ENCODE measurements around the gene PPP1R16B.
A peak's percentile ranks its signal among the peaks of the same experiment; 100 is the strongest.

PPP1R16B gene

DNA sequence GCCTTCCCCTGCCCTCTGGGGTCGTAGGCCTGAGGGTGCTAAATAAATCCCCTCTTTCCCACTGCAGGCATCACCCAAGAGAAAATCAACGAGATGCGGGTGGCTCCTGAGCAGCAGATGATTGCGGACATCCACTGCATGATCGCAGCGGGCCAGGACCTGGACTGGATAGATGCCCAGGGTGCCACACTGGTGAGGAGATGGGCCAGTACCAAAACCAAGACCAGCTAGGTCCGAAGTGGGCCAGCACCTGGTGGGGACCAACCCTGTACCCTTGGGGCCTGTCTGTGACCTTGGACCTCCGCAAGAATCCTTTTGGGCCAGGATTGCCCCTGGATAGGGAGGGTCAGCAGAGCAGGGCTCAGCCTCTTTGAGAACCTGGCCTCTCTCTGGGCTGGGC, 97.1 kb downstream of the PPP1R16B start:
- no peak for DNase-seq

DNA sequence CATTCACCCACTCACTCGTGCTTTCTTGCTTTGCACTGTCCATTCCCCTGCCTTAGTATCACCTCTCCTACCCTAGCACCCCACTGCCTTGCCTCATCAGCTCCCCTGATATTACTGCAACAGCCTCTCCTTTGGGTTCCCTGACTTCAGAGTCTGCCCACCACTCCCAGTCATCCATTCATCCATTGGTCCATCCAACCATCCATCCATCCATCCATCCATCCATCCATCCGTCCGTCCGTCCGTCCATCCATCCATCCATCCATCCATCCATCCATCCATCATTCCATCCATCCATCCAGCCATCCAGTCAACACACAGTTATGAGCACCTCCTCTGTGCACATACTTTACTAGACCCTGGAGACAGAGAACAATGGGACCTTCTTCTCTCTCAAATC, 97.8 kb downstream of the PPP1R16B start:
- DNase-seq, result no peak

DNA sequence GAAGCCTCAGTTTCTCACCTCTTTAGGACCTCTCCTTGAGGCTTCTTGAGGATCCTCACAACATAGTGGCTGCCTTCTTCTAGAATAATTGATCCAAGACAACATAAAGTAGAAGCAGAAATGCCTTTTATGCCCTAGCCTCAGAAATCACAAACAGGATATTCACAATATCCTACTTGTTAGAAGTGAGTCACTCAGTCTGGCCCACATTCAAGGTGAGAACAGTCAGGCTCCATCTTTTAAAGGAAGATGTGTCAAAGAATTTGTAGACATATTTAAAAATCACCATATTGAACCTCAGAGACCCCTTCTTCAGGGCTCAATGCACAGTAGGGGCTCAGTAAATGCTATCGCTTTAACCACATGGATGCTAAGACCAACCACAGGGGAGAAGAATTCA, 99.9 kb downstream of the PPP1R16B start:
- DNase-seq, result no peak

DNA sequence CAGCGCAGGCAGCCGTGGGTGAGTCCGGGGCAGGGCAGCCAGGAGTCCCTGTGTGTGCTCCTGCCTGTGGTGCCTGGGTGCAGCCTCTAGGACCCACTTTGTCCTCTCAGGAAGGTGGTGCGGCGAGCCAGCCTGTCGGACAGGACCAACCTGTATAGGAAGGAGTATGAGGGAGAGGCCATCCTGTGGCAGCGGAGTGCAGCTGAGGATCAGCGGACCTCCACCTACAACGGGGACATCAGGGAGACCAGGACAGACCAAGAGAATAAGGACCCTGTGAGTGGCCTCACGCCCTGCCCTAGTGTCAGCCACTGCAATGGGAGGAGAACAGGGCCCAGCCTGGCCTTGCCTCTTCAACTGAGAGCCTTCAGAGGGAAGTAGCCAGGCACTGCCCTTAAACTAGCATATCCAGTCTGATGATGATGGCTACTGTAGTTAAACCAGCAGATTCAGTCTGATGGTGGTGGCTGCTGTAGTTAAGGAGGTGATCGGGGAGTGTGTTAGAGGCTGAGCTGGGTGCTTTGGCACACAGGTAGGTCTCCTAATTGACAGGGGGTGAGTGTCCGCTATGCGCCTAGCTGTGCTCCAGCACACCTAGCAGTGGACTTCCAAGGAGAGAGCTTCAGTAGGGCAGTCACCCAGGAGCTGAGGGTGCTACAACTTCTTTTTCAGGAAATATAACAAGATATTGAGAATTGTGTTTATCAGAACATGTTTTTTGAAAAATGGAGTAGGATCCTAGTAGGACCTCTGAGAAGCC, 102.6 kb downstream of the PPP1R16B start:
- no peak for DNase-seq

DNA sequence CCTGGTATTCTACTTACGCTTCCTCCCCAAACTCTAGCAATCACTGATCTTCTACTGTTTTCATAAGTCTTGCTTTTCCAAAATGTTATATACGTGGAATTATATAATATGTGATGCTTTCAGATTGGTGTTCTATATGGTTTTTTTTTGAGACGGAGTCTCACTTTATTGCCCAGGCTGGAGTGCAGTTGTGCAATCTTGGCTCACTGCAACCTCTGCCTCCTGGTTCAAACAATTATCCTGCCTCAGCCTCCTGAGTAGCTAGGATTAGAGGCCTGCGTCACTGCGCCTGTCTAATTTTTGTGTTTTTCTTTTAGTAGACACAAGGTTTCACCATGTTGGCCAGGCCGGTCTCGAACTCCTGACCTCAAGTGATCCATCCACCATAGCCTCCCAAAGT, 109.9 kb downstream of the PPP1R16B start:
- DNase-seq, result no peak

DNA sequence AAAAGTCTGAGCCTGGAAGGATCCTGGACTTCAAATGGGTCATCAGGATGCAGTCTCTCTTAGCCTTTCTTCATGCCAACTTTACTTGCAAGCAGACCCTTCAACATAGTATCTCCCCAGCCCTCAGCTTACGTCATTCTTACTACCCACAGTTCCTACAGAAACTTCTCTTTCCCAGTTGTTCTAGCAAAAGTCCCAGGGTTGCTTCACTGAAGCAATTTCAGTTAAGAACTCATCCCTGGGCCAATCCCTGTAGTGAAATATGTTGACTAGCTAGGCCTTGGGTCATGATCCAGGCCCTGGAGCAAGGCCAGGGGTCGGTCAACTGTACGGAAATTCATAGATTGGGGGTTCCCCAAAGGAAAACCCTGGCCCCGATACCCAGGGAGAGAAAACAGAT, 112.2 kb downstream of the PPP1R16B start:
- DNase-seq, result no peak

DNA sequence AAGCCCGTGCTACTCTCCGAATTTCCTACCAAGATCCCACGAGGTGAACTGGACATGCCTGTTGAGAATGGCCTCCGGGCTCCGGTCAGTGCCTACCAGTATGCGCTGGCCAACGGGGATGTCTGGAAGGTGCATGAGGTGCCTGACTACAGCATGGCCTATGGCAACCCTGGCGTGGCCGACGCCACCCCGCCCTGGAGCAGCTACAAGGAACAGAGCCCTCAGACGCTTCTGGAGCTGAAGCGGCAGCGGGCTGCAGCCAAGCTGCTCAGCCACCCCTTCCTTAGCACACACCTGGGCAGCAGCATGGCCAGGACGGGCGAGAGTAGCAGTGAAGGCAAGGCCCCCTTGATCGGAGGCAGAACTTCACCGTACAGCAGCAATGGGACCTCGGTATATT, 112.7 kb downstream of the PPP1R16B start:
- no peak for DNase-seq

DNA sequence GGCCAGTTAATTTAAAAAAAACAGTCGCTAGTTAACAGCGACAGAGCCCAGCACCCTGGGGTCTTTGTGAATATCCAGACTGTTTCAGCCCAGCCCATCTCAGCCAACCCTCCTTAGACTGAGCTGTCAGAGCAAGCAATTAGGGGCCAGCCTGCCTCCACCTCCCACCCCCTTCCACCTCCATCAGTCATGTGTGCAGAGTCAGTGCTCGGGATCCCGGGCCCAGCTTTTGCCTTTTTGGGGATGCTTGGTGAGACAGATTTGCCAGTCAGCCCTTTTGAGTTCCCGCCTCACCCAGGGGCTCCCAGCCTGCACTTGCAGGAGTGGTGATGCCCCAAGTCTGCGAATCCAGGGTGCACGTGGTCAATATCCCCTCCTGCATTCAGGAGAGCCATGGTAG, 114.2 kb downstream of the PPP1R16B start:
- no peak for DNase-seq

DNA sequence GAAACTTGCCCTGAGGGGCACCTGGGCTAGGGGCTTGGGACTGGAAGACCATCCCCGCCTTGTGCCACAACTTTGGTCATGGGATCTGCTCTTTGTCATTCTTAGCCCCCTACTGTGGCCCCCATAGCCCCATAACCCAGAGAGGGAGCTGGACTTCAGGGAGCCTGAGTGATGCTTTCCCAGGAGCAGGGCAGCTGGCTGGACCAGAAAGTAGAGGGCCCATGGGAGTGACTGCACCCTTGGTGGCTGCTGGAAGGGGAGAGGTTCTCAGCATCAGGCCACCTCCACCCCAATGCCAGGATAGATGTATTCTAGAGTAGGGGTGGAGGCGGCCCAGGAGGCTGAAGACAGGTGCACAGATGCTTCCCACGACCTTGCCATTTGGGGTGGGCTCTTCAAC, 114.9 kb downstream of the PPP1R16B start:
- DNase-seq, result no peak

DNA sequence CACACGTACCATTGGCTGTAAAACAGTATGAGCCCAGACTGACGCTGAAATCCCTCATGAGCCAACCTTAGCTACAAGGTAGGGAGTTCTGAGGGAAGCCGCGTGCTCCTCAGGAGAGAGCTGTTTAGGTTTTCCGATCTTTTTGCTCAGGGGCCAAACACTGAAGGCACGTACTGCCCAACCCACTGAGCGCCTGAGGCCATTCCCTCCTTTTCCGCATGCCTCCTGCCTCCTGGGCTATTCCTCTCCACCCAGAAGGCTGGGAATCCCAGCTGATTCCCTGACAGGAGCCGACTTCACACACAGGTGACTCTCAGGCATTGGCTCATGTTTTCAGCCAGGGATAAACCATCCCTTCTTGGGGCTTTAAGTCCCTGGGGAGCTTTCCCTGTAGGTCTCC, 115.4 kb downstream of the PPP1R16B start:
- no peak for DNase-seq

DNA sequence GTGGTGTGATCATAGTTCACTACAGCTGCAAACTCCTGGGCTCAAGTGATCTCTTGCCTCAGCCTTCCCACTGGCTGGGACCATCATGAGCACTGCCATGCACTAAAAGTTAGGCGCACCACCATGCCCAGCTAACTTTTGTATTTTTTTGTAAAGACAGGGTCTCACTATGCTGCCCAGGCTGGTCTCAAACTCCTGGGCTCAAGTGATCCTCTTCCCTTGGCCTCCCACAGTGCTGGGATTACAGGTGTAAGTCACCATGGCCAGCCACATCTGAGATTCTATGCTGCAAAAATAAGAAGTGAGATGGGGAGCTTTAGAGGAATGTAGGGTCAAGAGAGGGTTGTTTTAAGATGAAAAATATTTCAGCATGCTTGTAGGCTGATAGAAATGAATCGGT, 119.2 kb downstream of the PPP1R16B start:
- DNase-seq, result no peak

DNA sequence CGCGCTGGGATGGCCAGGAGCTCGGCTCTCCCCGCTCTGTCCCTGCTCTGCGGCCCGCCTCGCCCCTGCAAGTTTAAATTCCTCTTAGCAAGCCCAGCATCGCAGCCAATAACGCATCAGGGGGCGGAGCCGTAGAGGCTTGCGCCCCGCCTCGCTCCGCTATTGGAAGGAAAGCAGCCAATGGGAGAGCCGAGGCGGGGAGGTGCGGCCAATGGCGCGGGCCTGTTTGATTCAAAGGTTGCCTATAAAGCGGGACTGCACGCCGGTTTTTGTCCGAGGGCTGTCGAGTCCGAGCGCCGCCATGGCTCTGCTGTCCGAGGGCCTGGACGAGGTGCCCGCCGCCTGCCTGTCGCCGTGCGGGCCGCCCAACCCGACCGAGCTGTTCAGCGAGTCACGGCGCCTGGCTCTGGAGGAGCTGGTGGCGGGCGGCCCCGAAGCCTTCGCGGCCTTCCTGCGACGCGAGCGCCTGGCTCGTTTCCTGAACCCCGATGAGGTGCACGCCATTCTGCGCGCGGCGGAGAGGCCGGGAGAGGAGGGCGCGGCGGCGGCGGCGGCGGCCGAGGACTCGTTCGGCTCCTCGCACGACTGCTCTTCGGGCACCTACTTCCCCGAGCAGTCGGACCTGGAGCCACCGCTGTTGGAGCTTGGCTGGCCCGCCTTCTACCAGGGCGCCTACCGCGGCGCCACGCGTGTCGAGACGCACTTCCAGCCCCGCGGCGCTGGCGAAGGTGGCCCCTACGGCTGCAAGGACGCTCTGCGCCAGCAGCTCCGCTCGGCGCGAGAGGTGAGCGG, 120.8 kb downstream of the PPP1R16B start, which contains the start of gene FAM83D:
Gene FAM83D, plus strand, starts transcription at position 276 of the 792 bp plus-strand sequence. Its CDS starts 26 bp downstream, at position 302.
- DNase-seq, result peak; percentile 87 to 94 (median 90)

DNA sequence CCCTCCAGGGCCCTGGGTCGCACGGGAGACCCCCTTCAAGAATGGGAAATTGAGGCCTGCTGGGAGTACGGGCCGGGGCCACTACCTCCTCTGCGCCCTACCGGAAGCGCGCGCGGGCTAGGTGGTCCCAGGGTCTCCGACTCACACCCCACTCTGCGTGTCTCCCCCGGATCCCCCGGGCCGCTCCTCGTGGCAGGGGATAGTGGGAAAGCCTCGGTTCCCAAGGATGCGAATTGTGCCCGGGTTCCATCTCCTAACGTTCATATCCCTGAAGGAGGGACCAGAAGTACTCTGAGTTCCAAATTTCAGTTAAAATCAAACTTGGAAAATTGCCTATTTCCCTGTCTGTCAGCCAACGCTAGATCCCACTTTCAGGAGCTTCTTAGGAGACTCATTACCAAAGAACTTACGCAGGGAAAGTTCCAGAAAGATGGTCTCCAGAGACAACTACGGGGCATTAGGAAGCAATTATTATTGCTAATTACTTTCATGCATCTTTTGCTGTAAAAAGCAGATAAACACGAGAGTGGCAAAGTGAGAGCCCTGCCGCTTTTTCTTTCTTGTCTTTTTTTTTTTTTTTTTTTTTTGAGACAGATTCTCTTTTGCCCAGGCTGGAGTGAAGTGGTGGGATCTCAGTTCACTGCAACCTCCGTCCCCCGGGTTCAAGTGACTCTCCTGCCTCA, 121.6 kb downstream of the PPP1R16B start:
- DNase-seq, result peak in 1 of 6 experiments; percentile 14

DNA sequence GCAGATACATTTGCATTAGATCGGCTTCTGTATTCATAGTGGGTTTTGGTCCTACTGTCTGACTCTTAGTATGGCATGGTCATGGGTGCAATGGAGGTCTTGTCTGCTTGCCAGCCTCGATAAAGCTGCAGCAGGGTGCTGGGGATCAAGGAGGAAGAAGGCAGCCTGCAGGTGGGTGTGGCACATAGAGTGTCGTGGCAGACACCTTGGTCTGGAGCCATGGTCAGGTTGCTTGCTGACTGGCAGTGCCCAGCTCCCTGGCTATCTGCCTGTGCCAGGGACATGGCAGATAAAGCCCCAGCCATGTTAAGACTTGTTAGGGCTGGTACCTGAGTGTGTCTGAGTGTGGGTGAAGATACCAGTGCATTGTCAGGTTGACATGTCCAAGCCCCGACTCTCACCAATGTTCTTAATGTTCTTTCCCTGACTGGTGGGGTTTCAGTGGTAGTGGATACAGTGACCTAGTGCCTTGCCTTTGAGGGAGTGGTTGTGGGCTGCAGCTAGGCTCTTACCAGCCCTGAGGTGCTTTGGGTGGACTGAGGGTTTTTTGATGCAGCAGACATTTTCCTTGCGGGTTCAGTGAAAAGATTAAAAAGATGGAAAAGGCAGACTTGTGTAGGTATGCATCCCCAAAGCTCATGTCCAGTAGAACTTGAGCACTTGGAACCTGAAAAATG, 122.5 kb downstream of the PPP1R16B start:
- no peak for DNase-seq

DNA sequence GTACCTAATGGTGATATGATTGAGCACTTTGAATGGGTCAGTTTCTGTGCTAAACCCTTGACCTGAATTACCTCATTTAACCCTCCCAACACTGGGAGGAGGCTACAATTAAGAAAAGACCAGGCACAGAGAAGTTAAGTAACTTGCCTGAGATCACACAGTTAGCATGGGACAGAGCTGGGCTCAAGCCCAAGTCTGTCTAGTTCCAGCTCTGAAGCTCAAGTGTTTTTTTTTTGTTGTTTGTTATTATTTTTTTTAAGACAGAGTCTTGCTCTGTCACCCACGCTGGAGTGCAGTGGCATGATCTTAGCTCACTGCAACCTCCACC, 124.7 kb downstream of the PPP1R16B start:
- DNase-seq, result no peak

DNA sequence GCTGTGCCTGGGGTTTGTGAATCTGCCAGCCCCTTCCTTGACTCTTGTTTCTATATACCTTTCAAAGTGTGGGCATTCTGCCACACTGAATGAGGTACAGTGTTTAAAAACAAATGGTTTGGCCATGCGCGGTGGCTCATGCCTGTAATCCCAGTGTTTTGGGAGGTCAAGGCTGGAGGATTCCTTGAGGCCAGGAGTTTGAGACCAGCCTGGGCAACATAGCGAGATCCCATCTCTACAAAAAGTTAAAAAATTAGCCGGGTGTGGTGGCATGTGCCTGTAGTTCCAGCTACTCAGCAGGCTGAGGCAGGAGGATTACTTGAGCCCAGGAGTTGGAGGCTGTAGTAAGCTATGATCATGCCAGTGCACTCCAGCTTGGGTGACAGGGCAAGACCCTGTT, 126.5 kb downstream of the PPP1R16B start:
- no peak for DNase-seq

DNA sequence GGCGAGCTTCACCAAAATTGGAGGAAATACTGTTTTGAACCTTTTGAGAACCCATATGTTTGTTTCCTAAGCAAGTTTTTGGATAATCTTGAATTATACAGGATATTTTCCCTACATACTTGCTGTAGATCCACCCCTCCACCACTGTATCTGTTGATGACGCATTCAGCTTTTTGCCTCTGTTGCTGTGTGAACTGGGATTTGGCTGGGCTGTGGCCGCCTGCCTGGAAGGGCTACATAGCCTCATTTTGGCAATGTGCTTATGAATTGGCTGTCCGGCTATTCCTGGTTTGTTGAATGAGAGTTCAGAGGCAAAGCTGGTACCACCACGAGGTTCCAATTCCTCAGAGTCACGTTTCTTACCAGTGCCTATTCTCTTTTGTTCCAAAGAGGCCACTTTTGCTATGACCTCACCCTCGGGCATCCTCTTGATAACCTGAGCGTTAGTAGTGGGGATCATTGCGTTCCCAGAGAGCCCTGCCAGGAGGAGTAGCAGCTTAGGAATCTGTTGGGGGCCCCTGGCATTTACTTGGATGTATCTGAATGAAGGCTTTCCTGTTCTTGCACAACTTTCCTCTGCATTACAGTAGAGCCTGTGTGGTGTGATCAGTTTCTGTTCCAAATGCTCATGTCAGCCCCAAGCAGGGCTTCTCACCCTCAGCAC, 127.1 kb downstream of the PPP1R16B start:
- DNase-seq, result no peak

DNA sequence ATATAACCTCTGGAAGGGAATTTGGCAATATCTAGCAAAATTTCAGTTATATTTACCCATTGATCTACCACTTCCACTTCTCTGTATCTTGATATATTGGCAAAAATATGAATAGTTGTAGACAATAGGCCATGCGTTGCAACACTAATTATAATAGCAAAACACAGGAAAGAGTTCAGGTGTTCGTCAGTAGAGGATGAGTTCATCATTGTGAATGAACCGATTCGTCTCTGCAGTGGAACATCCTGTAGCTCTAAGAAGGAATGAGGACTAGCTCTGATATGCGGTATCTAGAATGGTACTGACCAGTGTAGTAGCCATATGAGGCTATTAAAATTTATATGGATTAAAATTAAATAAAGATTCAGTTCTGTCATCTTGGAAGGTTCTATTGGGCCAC, 129.0 kb downstream of the PPP1R16B start:
- no peak for DNase-seq

DNA sequence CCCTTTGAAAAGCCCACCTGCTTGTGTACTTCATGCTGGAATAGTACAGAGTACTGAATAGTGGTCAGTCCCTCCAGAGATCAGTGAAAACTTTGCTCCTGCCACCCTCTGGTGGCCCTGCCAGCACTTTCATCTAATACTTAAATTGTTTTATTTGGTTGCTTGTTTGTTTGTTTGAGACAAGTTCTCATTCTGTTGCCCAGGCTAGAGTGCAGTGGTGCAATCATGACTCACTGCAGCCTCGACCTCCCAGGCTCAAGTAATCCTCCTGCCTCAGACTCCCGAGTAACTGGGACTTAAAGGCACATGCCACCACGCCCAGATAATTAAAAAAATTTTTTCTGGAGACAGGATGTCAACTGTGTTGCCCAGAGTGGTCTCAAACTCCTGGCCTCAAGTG, 129.8 kb downstream of the PPP1R16B start:
- DNase-seq, result no peak

DNA sequence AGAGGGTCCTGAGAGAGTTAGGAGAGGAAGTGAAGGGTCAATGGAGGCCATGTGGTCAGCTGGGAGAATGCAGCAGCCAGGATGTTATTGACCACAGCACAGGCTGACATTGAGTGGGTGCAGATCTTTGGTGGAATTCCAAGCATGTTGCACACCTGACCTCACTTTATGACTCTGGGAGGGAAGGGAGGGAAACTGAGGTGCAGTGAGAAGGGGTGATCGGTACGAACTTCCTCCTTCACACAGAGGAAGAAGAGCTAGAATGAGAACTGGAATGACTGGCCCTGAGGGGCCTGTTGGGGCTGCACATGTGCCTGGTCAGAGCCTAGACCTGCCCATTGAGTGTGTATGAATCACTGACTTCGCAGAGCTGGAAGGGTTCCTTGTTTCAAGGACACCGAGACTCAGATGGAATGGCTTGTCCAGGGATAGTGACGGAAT, 130.5 kb downstream of the PPP1R16B start:
- DNase-seq, result no peak

DNA sequence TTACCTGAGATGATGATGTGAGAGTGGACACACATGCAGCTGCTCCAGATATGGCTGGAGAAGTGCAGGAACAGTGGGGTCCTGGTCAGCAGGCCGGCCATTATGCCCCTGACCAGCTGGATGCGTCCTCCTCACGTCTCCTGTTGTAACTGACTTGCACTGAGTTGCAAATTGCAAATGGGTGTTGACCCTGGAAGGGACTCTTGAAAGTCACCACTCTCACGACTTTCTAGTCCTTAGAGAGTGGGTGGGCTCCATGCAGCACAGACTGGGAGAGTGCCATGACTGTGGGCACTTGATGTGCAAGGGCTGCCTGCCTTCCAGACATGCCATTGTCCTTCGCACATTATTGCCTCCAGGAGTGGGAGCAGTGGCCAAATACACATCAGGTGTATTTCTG, 131.5 kb downstream of the PPP1R16B start:
- no peak for DNase-seq

DNA sequence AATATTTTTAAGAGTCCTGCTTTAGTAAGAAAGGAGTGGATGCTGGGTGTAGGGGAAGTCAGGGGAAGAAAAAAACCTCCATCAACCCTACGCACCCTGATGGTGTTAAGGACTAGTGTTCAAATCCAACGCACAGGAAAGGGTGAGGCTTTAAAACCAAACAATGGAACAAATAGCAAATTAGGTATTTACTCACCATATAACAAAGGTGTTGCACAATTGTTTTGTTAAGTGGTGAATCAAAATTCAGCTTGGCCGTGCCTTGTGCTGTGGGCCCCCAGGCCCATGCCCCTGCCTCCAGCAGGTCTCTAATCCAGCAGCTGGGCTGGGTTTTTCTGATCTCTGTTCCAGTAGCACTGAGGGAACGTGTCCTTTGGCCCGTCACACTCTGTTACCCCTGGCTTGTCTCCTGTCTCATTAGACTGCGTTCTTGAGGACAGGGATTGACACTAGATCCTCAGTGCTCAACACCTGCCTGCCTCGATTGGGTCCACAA, 132.5 kb downstream of the PPP1R16B start:
- no peak for DNase-seq

DNA sequence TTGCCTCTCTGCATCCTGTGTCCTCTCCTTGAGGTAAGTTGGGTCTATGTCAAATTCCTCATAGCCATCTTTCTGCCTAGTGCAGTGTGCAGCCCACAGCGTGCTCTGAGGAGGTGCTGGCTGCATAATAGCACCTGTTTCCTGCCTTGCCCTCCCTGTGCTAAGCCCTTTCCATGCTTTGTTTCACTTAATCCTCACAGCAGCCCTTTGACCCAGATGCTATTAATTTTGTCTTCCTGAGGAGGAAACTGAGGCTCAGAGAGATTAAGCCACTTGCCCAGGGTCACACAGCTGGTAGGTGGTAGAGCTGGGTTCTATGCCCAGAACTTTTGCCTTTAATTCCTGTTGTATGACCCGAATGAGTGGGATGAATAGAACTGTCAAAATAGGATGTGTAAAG, 134.2 kb downstream of the PPP1R16B start:
- no peak for DNase-seq

Data from stimulated activated naive CD4-positive, alpha-beta T cell (primary cell).